ENCODE data around the gene TBC1D2B.
"Not testable (repeated sequence)": the region's sequence is repeated elsewhere in the genome, so short reads cannot be mapped to it uniquely, and the experiment has no call there.

TBC1D2B gene

GRCh38 chr15:77993374-77993911 lies 84.1 kb downstream of the TBC1D2B start:
- TF ChIP-seq, protein P1, sequence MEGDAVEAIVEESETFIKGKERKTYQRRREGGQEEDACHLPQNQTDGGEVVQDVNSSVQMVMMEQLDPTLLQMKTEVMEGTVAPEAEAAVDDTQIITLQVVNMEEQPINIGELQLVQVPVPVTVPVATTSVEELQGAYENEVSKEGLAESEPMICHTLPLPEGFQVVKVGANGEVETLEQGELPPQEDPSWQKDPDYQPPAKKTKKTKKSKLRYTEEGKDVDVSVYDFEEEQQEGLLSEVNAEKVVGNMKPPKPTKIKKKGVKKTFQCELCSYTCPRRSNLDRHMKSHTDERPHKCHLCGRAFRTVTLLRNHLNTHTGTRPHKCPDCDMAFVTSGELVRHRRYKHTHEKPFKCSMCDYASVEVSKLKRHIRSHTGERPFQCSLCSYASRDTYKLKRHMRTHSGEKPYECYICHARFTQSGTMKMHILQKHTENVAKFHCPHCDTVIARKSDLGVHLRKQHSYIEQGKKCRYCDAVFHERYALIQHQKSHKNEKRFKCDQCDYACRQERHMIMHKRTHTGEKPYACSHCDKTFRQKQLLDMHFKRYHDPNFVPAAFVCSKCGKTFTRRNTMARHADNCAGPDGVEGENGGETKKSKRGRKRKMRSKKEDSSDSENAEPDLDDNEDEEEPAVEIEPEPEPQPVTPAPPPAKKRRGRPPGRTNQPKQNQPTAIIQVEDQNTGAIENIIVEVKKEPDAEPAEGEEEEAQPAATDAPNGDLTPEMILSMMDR (IDR thresholded peaks at IDR 0.05; ENCODE audit: low read depth, low read length, missing control alignments) = no peak
- DNase-seq (ENCODE audit: low read depth) = no peak
- H3K4me3 ChIP-seq (ENCODE audit: low read depth, low read length) = no peak overlapping the region

GRCh38 chr15:77992356-77993222 lies 84.9 kb downstream of the TBC1D2B start:
- no peak overlapping the region for H3K4me3 ChIP-seq (ENCODE audit: low read depth, low read length)
- TF ChIP-seq, protein P1 (IDR thresholded peaks at IDR 0.05; ENCODE audit: low read depth, low read length, missing control alignments) = no peak
- DNase-seq (ENCODE audit: low read depth) = no peak

- H3K4me3 ChIP-seq (ENCODE audit: low read depth, low read length); DNase-seq (ENCODE audit: low read depth): not testable (repeated sequence)
Observed at GRCh38 chr15:77991658-77992201, 85.8 kb downstream of the TBC1D2B start.

- TF ChIP-seq, protein P1 (IDR thresholded peaks at IDR 0.05; ENCODE audit: low read depth, low read length, missing control alignments) = no peak
- H3K4me3 ChIP-seq (ENCODE audit: low read depth, low read length) = no peak overlapping the region
- DNase-seq (ENCODE audit: low read depth) = no peak
Observed at GRCh38 chr15:77991029-77991406, 86.5 kb downstream of the TBC1D2B start.

DNA sequence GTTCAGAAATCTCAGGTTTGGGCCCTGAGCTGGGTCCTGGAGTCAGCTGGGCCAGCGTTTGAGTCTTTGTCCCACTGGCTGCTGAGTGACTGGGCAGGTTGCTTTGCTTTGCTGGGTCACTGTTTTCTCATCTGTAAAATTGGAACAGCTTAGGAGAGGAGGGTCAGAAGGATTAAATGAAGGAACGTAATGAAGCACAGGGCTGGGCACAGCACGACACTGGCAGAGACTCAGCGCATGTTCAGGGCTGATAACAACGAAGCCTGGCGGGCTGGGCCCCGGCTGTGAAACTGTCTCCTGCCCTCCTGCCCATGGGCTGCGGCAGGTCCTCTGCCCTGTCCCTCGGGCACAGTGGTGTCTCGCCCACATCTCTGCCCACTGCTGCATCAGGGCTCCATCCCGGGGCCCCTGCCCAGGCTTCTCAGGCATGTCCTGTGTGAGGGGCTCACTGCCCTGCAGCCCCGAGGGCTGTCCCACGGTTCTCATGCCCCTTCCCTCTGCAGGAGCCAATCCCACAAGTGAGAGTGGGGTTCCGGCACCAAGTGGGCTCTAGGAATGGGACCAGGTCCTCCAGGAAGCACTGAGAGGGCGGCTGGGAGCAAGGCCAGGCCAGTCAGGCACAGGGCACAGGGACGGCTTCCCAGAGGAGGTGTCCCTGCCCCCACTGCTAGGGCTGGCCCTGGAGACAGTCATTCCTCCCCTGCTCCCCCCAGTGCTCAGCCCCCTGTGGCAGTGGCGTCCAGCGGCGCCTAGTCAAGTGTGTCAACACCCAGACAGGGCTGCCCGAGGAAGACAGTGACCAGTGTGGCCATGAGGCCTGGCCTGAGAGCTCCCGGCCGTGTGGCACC lies 88.0 kb downstream of the TBC1D2B start:
- DNase-seq (ENCODE audit: low read depth) = no peak
- TF ChIP-seq, protein P1 (IDR thresholded peaks at IDR 0.05; ENCODE audit: low read depth, low read length, missing control alignments) = no peak
- no peak overlapping the region for H3K4me3 ChIP-seq (ENCODE audit: low read depth, low read length)

GRCh38 chr15:77988347-77989295 lies 88.9 kb downstream of the TBC1D2B start:
- no peak overlapping the region for H3K4me3 ChIP-seq (ENCODE audit: low read depth, low read length)
- TF ChIP-seq, protein P1 (IDR thresholded peaks at IDR 0.05; ENCODE audit: low read depth, low read length, missing control alignments) = no peak
- DNase-seq (ENCODE audit: low read depth) = no peak

GRCh38 chr15:77987765-77988136 lies 89.8 kb downstream of the TBC1D2B start:
- not testable (repeated sequence) for DNase-seq (ENCODE audit: low read depth); H3K4me3 ChIP-seq (ENCODE audit: low read depth, low read length)
